Cardiac septum (tissue), 1 donor: ENCODE results near the gene MICU2. TPM values are rescaled to one million over a fixed set of nuclear protein-coding genes. Genes with fewer than 3 reads are reported as not detected.

Source experiments
- DNase-seq: peaks from one replicate; pipeline ENCODE4 v3.0.0-alpha.2; 2020; ENCODE audit warnings: low spot score
- intact Hi-C: fragments of 100-400 bp; cut with DNase I; formaldehyde crosslinking; loops from one replicate; pipeline ENCODE4 v1.14.0; 2022
- total RNA-seq: library from RNA; stranded (reverse); fragmentation: NEBNext Ultra II Directional; extraction: Animal tissue kit (Norgen Biotek cat#: 25700); gene quantifications from one replicate; pipeline ENCODE4 v1.2.1, GENCODE V29; 2021
- donor health status: DM: no; HTN: no; CAD: no.

MICU2 gene
- total RNA-seq, 1 donor from 2014 or later: 48.8 TPM

- intact Hi-C loops: no loop called here
- no peak for DNase-seq
Measured at GRCh38 chr13:21518617-21519144, 85.3 kb downstream of the MICU2 start.

- no peak for DNase-seq
- intact Hi-C loops: no loop called here
Measured at GRCh38 chr13:21517576-21517975, 86.4 kb downstream of the MICU2 start.

- no peak for DNase-seq
- intact Hi-C loops: no loop called here
Measured at GRCh38 chr13:21516805-21517204, 87.2 kb downstream of the MICU2 start.

- DNase-seq: no peak
- intact Hi-C loops: no loop called here
Measured at GRCh38 chr13:21511849-21512248, 92.1 kb downstream of the MICU2 start.

GRCh38 chr13:21504379-21504778 lies 99.6 kb downstream of the MICU2 start:
- no peak for DNase-seq
- intact Hi-C loops: no loop called here

GRCh38 chr13:21501686-21502085 lies 102.3 kb downstream of the MICU2 start:
- DNase-seq: no peak
- intact Hi-C loops: no loop called here

GRCh38 chr13:21486322-21486721 lies 117.6 kb downstream of the MICU2 start:
- intact Hi-C loops: no loop called here

GRCh38 chr13:21483748-21484147 lies 120.2 kb downstream of the MICU2 start:
- intact Hi-C loops: loop anchor here (5.0 kb wide), 1 partner anchor 371 kb away; no protein-coding TSS in a partner anchor
- no peak for DNase-seq

More at GRCh38 chr13:21486322-21486721, 117.6 kb downstream of the MICU2 start:
- no peak for DNase-seq

- no peak for DNase-seq
- intact Hi-C loops: loop anchor here (5.0 kb wide), 1 partner anchor 369 kb away; no protein-coding TSS in a partner anchor
Measured at GRCh38 chr13:21481359-21481758, 122.6 kb downstream of the MICU2 start.

- intact Hi-C loops: loop anchor here (5.0 kb wide), 1 partner anchor 537 kb away; no protein-coding TSS in a partner anchor
- DNase-seq: no peak
Measured at GRCh38 chr13:21478881-21479808, 124.8 kb downstream of the MICU2 start.

GRCh38 chr13:21476893-21477472 lies 127.0 kb downstream of the MICU2 start:
- intact Hi-C loops: loop anchor here (1.0 to 5.0 kb wide), 2 partner anchors 180 to 535 kb away; no protein-coding TSS in a partner anchor
- DNase-seq: peak; percentile 86

GRCh38 chr13:21475115-21475514 lies 128.9 kb downstream of the MICU2 start:
- intact Hi-C loops: loop anchor here (5.0 kb wide), 1 partner anchor 533 kb away; no protein-coding TSS in a partner anchor
- DNase-seq: no peak

- intact Hi-C loops: no loop called here
- DNase-seq: no peak
Measured at GRCh38 chr13:21470785-21471184, 133.2 kb downstream of the MICU2 start.

- intact Hi-C loops: no loop called here
- no peak for DNase-seq
Measured at GRCh38 chr13:21466527-21466926, 137.4 kb downstream of the MICU2 start.

GRCh38 chr13:21465710-21466160 lies 138.2 kb downstream of the MICU2 start:
- intact Hi-C loops: no loop called here
- no peak for DNase-seq

GRCh38 chr13:21463424-21463823 lies 140.5 kb downstream of the MICU2 start:
- intact Hi-C loops: no loop called here
- no peak for DNase-seq

GRCh38 chr13:21461131-21461530 lies 142.8 kb downstream of the MICU2 start:
- intact Hi-C loops: no loop called here
- DNase-seq: no peak

- DNase-seq: peak; percentile 97
- intact Hi-C loops: loop anchor here (5.0 kb wide), 1 partner anchor 162 kb away; no protein-coding TSS in a partner anchor
Measured at GRCh38 chr13:21458813-21459701, 144.9 kb downstream of the MICU2 start, which contains the start of gene ZDHHC20. Gene ZDHHC20 (minus strand): TSS chr13:21459303. CDS start chr13:21459171, 132 bp downstream.

GRCh38 chr13:21458451-21458812 lies 145.5 kb downstream of the MICU2 start:
- intact Hi-C loops: loop anchor here (5.0 kb wide), 1 partner anchor 161 kb away; no protein-coding TSS in a partner anchor
- no peak for DNase-seq
